NCI-H187 (cell line): Measurements from ENCODE around the gene OR4N5.
"Not testable (repeated sequence)": the region's sequence is repeated elsewhere in the genome, so short reads cannot be mapped to it uniquely, and the experiment has no call there.

Source experiments
- DNase-seq, 2 experiments: peaks; one replicate each; lab custom pipeline; 2025; lab: John Stamatoyannopoulos, UW

OR4N5 gene, protein sequence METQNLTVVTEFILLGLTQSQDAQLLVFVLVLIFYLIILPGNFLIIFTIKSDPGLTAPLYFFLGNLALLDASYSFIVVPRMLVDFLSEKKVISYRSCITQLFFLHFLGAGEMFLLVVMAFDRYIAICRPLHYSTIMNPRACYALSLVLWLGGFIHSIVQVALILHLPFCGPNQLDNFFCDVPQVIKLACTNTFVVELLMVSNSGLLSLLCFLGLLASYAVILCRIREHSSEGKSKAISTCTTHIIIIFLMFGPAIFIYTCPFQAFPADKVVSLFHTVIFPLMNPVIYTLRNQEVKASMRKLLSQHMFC

GRCh38 chr14:20138520-20138919 lies at the start of gene OR4N5:
Gene OR4N5, plus strand, starts transcription at chr14:20138820. Its CDS starts 4,916 bp downstream, at chr14:20143736.
- DNase-seq: no peak

DNA sequence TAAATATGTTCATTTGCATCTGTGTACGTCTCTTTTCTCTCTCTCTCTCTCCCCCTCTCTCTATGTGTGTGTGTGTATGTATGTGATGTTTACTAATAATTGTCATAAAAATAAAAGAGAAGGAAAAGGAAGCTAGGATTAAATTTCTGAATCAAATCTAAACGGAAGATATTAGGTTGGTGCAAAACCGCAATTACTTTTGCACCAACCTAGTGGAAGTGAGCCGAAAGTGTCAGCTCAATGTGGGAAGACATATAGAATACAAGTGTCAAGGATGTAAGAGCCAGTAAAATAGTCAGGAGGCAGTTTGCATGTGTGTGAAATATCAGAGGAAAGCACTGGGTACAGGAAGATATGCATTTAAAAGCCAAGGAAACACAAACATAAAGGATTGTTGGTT lies 46.6 kb upstream of the OR4N5 start:
- no peak for DNase-seq

DNA sequence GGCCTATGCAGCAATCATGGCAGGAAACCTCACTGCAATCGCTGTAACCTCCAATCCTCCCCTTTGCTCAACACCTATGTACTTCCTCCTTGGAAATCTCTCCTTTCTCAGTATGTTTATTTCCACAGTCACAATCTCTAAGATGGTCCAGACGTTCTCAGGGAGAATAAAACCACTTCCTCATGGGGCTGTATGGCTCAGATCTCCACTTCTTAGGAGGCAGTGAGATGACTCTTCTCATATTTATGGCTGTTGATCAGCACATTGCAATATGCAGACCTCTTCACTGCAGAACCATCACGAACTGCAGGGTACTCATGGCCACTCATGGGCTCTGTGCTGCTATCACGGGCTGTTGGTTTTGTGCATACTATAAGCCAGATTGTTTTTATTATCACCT lies 45.2 kb upstream of the OR4N5 start:
- DNase-seq: no peak

GRCh38 chr14:20098926-20099770 lies 39.5 kb upstream of the OR4N5 start:
- not testable (repeated sequence) for DNase-seq

GRCh38 chr14:20110438-20110837 lies 28.2 kb upstream of the OR4N5 start, which contains the start of gene OR4K17:
Gene OR4K17, plus strand, starts transcription at chr14:20110739. Its CDS starts 6,761 bp downstream, at chr14:20117500.
- DNase-seq: no peak

- DNase-seq: no peak
These were observed 26.3 kb upstream of the OR4N5 start for GRCh38 chr14:20112321-20112720.

GRCh38 chr14:20116748-20117147 lies 21.9 kb upstream of the OR4N5 start:
- DNase-seq: no peak

- DNase-seq: no peak
These were observed 19.8 kb upstream of the OR4N5 start for GRCh38 chr14:20118795-20119194.

DNA sequence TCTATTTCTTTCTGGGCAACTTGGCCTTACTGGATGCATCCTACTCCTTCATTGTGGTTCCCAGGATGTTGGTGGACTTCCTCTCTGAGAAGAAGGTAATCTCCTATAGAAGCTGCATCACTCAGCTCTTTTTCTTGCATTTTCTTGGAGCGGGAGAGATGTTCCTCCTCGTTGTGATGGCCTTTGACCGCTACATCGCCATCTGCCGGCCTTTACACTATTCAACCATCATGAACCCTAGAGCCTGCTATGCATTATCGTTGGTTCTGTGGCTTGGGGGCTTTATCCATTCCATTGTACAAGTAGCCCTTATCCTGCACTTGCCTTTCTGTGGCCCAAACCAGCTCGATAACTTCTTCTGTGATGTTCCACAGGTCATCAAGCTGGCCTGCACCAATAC lies 5.3 kb downstream of the OR4N5 start:
- DNase-seq: no peak

- no peak for DNase-seq
These were observed 6.2 kb downstream of the OR4N5 start for GRCh38 chr14:20144820-20145219.

DNA sequence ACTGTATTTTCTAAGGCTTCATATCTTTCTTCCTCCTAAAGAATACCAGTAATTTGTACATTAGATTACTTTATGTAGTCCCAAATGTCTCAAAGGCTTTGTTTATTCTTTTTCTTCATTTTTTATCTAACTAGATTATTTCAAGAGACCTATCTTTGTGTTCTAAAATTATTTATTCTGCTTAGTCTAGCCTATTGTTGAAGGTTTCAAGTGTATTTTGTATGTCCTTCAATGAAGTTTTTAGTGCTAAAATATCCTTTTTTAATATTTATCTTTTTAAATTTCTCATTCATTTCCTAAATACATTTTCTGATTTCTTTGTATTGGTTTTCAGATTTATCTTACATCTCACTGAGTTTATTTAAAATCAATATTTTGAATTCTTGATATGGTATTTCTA lies 25.8 kb downstream of the OR4N5 start:
- DNase-seq: no peak

DNA sequence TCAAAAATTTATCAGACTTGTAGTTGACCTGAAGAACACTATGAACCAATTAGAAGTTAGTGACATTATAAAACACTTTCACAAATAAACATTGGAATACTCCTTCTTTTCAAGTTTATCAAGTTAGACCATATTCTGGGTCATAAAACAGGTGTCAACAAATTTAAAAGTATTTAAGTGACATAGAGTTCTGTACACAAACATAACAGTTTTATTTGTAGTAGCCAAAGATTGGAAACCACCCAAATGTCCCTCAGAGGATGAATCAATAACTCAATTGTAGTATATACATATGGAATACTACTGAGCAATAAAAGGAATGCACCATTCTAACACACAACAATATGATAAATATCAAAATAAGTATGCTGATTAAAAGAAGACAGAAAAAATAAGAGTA lies 28.5 kb downstream of the OR4N5 start:
- DNase-seq: no peak

GRCh38 chr14:20169852-20170251 lies 31.2 kb downstream of the OR4N5 start:
- DNase-seq: not testable (repeated sequence)

DNA sequence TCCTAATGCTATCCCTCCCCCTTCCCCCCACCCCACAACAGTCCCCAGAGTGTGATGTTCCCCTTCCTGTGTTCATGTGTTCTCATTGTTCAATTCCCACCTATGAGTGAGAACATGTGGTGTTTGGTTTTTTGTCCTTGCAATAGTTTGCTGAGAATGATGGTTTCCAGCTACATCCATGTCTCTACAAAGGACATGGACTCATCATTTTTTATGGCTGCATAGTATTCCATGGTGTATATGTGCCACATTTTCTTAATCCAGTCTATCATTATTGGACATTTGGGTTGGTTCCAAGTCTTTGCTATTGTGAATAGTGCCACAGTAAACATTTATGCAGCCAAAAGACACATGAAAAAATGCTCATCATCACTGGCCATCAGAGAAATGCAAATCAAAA lies 35.6 kb downstream of the OR4N5 start:
- DNase-seq: not testable (repeated sequence)

DNA sequence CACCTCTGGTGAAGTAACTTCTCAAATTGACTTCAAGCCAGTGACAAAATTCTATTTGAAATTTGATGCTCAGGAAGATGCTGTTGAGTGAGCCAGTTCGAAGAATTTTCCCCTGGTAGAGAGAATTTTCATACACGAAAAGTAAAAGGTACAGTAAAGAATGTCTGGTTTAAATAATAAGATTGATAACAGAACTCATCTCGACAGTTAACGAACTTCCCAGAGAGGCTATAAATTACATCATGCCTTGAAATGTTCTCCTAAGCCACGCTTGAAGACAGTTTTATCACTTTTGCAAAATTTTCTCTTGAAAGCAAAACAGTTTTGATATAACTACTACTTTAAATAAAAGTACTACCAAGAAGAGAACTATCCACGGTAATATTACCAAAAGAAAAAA lies 37.7 kb downstream of the OR4N5 start:
- no peak for DNase-seq

- DNase-seq: no peak
These were observed 38.9 kb downstream of the OR4N5 start for GRCh38 chr14:20177433-20177974.

DNA sequence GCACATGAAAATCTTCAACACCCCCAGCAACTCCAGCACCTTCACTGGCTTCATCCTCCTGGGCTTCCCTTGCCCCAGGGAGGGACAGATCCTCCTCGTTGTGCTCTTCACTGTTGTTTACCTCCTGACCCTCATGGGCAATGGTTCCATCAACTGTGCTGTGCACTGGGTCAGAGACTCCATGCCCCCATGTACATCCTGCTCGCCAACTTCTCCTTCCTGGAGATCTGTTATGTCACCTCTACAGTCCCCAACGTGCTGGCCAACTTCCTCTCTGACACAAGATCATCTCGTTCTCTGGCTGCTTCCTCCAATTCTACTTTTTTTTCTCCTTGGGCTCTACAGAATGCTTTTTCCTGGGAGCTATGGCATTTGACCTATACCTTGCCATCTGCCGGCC lies 40.6 kb downstream of the OR4N5 start:
- no peak for DNase-seq

DNA sequence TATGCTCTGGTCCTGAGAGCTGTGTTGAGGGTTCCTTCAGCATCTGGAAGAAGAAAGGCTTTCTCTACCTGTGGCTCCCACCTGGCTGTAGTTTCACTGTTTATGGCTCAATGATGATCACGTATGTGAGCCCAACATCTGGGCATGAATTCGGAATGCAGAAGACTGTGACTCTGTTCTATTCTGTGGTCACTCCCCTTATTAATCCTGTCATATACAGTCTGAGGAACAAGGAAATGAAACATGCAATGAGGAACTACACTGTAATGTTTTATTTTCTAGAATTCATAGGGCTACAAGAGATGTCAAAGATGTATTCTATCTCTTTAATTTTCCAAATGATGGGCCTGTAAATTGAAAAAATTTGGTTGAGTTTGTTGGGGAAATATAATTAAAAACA lies 41.3 kb downstream of the OR4N5 start:
- DNase-seq: no peak

DNA sequence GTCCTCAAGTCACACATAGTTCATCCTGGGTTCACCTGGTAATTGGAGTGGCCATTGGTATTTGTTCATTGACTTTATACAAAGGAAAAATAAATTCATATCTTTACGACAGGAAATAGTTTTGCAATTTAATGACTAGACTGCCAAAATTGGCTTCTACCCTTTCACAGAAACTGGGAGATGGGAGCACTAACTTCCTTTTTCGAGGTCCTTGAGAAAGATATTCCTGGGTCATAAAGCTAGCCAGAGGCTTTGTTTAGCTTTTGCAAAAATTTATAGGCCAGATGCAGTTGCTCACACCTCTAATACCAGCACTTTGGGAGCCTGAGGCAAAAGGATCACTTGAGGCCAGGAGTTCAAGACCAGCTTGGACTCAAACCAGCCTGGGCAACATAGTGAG lies 41.9 kb downstream of the OR4N5 start:
- DNase-seq: no peak

DNA sequence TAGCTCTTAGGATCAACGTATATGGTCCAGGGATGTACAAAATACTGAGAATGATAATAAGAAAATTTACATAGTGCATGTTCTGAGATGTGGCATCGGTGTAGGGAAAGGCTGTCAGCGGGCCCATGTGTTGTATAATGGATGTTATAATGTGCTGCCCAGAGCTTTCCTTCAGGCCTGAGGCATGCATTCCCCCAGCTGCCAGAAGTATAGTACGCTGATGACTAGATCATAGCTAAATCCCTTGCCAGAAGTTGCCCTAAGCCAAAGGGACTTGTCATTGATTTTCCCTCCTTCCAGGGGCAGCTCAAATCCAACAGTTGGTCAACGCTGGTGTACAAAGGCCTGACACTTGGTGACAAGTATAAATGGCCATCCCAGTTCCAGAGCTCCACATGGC lies 45.6 kb downstream of the OR4N5 start:
- DNase-seq: no peak

- DNase-seq: no peak
These were observed 52.0 kb downstream of the OR4N5 start, which contains the start of gene OR11G2 for GRCh38 chr14:20190596-20190995. Gene OR11G2, plus strand, starts transcription at chr14:20190896. Its CDS starts 6,542 bp downstream, at chr14:20197438.

GRCh38 chr14:20191396-20191795 lies 52.8 kb downstream of the OR4N5 start:
- no peak for DNase-seq

- DNase-seq: no peak
These were observed 55.5 kb downstream of the OR4N5 start for GRCh38 chr14:20194101-20194500.
